ENCODE results near the gene LMBR1. TPM values are rescaled to one million over a fixed set of nuclear protein-coding genes. Genes with fewer than 3 reads are reported as not detected.

Gene LMBR1
- total and polyA plus RNA-seq, 2 donors (not counting 1 experiment from before 2014, with no cell fraction given) = 30.8 to 41.6 TPM

DNA sequence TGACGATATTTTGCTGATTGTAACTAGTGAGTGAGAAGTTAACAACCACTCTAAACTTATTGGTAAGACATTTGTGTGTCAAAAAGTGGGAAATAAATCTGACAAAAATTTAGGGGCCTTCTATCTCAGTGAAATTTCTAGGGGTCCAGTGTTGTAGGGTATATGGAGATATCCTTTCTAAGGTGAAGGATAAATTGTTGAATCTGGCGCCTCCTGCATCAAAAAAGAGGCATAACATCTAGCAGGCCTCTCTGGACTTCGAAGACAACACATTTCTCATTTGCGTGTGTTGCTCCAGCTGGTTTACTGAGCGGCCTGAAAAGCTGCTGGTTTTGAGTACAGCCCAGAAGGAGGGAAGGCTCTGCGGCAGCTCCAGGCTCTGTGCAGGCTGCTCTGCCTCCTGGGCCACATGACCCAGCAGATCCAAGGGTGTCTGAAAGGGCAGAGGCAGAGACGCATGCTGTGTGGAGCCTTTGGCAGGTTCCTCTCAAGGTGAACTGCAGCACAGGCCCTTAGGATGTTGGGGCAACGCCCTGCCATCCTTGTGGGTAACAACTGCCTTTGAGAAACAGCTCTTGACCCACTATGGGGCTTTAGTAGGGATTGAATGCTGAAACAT, 72.4 kb downstream of the LMBR1 start:
- no peak for TF ChIP-seq EZH2 (IDR thresholded peaks at IDR 0.05; ENCODE audit: low read length, missing control alignments)
- peak in 1 of 2 donors; percentile 31 for TF ChIP-seq CTCF (conservative IDR thresholded peaks at IDR 0.05 in 1 of 2, IDR thresholded peaks at IDR 0.05 in 1 of 2; ENCODE audit: low read depth in 1 of 2, low read length in 2 of 2)
- Histone ChIP-seq H3K36me3 (ENCODE audit: control insufficient read depth, insufficient read depth, low read length) (no peaks in the 10 kb centered on the region), H3K79me2 (ENCODE audit: control insufficient read depth, insufficient read depth, low read length) (no peaks in the 10 kb centered on the region), H3K4me3 (replicated peaks in 1 of 4; ENCODE audit: control extremely low read depth in 1 of 4, insufficient read depth in 1 of 4, low read depth in 3 of 4, low read length in 4 of 4) (no peak overlapping the region), H3K4me1 (ENCODE audit: control insufficient read depth, extremely low read depth, insufficient read depth, low read length) (no peaks in the 10 kb centered on the region), H3K4me2 (ENCODE audit: extremely low read depth, insufficient read depth, low read length) (no peak overlapping the region), H3K9me3 (ENCODE audit: control insufficient read depth, insufficient read depth, low read depth, low read length) (no peaks in the 10 kb centered on the region), H2AFZ (ENCODE audit: low read length) (no peak overlapping the region), H3K9ac (ENCODE audit: insufficient read depth, low read length) (no peak overlapping the region), H4K20me1 (ENCODE audit: control insufficient read depth, extremely low read depth, insufficient read depth, low read length) (no peaks in the 10 kb centered on the region), H3K27me3 (ENCODE audit: control insufficient read depth, insufficient read depth, low read length) (no peaks in the 10 kb centered on the region), H3K27ac (ENCODE audit: insufficient read depth, low read length) (no peak overlapping the region)
- no peak for DNase-seq (ENCODE audit: low read depth in 2 of 2)

DNA sequence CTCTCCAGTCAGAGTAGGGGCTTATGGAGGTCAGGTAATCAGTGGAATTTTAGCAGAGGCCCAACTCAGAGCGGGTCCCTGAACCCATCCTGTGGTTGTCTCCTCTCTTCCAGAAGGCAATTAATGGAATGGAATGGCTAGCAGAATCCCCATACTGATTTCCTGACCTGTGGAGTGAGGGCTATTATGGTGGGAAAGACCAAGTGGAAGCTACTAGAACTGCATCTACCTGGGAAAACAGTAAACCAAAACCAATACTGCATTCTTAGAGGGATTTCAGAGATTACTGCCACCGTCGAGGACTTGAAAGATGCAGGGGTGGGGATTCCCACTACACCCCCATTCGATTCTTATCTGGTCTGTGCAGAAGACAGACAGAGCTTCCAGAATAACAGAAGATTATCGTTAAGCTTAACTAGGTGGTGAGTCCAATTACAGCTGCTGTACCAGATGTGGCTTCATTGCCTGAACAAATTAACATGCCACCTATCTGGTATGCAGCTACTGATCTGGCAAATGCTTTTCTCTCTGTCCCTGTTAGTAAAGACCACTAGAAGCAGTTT, 73.2 kb downstream of the LMBR1 start:
- Histone ChIP-seq H3K9me3 (ENCODE audit: control insufficient read depth, insufficient read depth, low read depth, low read length) (no peaks in the 10 kb centered on the region), H3K36me3 (ENCODE audit: control insufficient read depth, insufficient read depth, low read length) (no peaks in the 10 kb centered on the region), H3K79me2 (ENCODE audit: control insufficient read depth, insufficient read depth, low read length) (no peaks in the 10 kb centered on the region), H3K4me3 (replicated peaks in 1 of 4; ENCODE audit: control extremely low read depth in 1 of 4, insufficient read depth in 1 of 4, low read depth in 3 of 4, low read length in 4 of 4) (no peak overlapping the region), H4K20me1 (ENCODE audit: control insufficient read depth, extremely low read depth, insufficient read depth, low read length) (no peaks in the 10 kb centered on the region), H3K4me1 (ENCODE audit: control insufficient read depth, extremely low read depth, insufficient read depth, low read length) (no peaks in the 10 kb centered on the region), H3K9ac (ENCODE audit: insufficient read depth, low read length) (no peak overlapping the region), H3K27me3 (ENCODE audit: control insufficient read depth, insufficient read depth, low read length) (no peaks in the 10 kb centered on the region), H3K4me2 (ENCODE audit: extremely low read depth, insufficient read depth, low read length) (no peak overlapping the region), H3K27ac (ENCODE audit: insufficient read depth, low read length) (no peak overlapping the region), H2AFZ (ENCODE audit: low read length) (no peak overlapping the region)
- TF ChIP-seq CTCF (conservative IDR thresholded peaks at IDR 0.05 in 1 of 2, IDR thresholded peaks at IDR 0.05 in 1 of 2; ENCODE audit: low read depth in 1 of 2, low read length in 2 of 2) = no peak
- TF ChIP-seq EZH2 (IDR thresholded peaks at IDR 0.05; ENCODE audit: low read length, missing control alignments) = no peak
- no peak for DNase-seq (ENCODE audit: low read depth in 2 of 2)

- no peak overlapping the region for H3K27ac ChIP-seq (ENCODE audit: insufficient read depth, low read length)
- no peak overlapping the region for H2AFZ ChIP-seq (ENCODE audit: low read length)
- no peaks in the 10 kb centered on the region for H4K20me1 ChIP-seq (ENCODE audit: control insufficient read depth, extremely low read depth, insufficient read depth, low read length)
Measured at GRCh38 chr7:156818133-156818532, 74.8 kb downstream of the LMBR1 start.

More at GRCh38 chr7:156818133-156818532, 74.8 kb downstream of the LMBR1 start:
- Histone ChIP-seq H3K9ac (ENCODE audit: insufficient read depth, low read length) (no peak overlapping the region), H3K4me3 (replicated peaks in 1 of 4; ENCODE audit: control extremely low read depth in 1 of 4, insufficient read depth in 1 of 4, low read depth in 3 of 4, low read length in 4 of 4) (no peak overlapping the region), H3K27me3 (ENCODE audit: control insufficient read depth, insufficient read depth, low read length) (no peaks in the 10 kb centered on the region), H3K36me3 (ENCODE audit: control insufficient read depth, insufficient read depth, low read length) (no peaks in the 10 kb centered on the region), H3K9me3 (ENCODE audit: control insufficient read depth, insufficient read depth, low read depth, low read length) (no peaks in the 10 kb centered on the region), H3K4me2 (ENCODE audit: extremely low read depth, insufficient read depth, low read length) (no peak overlapping the region), H3K4me1 (ENCODE audit: control insufficient read depth, extremely low read depth, insufficient read depth, low read length) (no peaks in the 10 kb centered on the region), H3K79me2 (ENCODE audit: control insufficient read depth, insufficient read depth, low read length) (no peaks in the 10 kb centered on the region)
- DNase-seq (ENCODE audit: low read depth in 2 of 2) = no peak
- no peak for TF ChIP-seq EZH2 (IDR thresholded peaks at IDR 0.05; ENCODE audit: low read length, missing control alignments)
- TF ChIP-seq CTCF (conservative IDR thresholded peaks at IDR 0.05 in 1 of 2, IDR thresholded peaks at IDR 0.05 in 1 of 2; ENCODE audit: low read depth in 1 of 2, low read length in 2 of 2) = no peak

Measured in fibroblast of lung (primary cell).